ENCODE measurements around the gene MAP4K3. TPM values are rescaled to one million over a fixed set of nuclear protein-coding genes. Genes with fewer than 3 reads are reported as not detected.
"Not testable (repeated sequence)": the region's sequence is repeated elsewhere in the genome, so short reads cannot be mapped to it uniquely, and the experiment has no call there.

Gene MAP4K3
- total RNA-seq, 6 donors from 2014 or later, result 29.8 to 83.6 (median 51.1) TPM

- Histone ChIP-seq H3K9me3 (no peaks in the 10 kb centered on the region), H3K4me1 (peaks cover 0 to 5% (median 0%) of the 10 kb centered on the region in 4 donors), H3K27ac (no peak overlapping the region), H3K4me3 (no peak overlapping the region), H3K27me3 (no peaks in the 10 kb centered on the region), H3K36me3 (peaks cover 0 to 6% (median 0%) of the 10 kb centered on the region in 4 donors)
- ATAC-seq (ENCODE audit: low FRiP score in 2 of 2) (no peak), DNase-seq (no peak)
- TF ChIP-seq POLR2A (IDR thresholded peaks at IDR 0.05) (no peak), CTCF (IDR thresholded peaks at IDR 0.05) (no peak), POLR2AphosphoS5 (IDR thresholded peaks at IDR 0.05) (no peak), EP300 (IDR thresholded peaks at IDR 0.05) (no peak)
- 96 to 98% methylated on average over 4 of the region's 4 CpGs for WGBS, 2 donors
These were observed 102.1 kb downstream of the MAP4K3 start for GRCh38 chr2:39334978-39335377.

DNA sequence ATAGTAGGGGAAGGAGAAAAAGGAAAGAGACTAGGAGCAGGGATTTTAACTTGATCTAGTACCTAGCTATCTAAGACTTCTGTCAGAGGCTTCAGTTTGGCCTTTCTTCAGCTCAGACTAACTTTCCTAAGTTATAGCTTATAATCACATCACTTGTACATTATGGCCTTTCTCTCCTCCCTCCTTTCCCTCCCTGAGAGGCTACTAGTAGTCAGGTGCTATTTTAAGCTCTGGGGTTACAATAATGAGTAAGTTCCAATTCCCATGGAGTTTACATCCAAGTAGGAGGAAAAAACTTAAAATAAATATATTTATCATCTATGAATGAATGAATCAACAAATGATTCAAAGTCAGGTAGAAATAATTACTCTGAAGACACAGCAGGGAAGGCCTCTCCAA, 102.6 kb downstream of the MAP4K3 start:
- no peaks in the 10 kb centered on the region for H3K27me3 ChIP-seq
- H3K36me3 ChIP-seq, result peaks cover 0 to 6% (median 0%) of the 10 kb centered on the region in 4 donors
- no peak for TF ChIP-seq POLR2AphosphoS5 (IDR thresholded peaks at IDR 0.05)
- no peak for TF ChIP-seq EP300 (IDR thresholded peaks at IDR 0.05)
- TF ChIP-seq CTCF (IDR thresholded peaks at IDR 0.05), result no peak
- TF ChIP-seq POLR2A (IDR thresholded peaks at IDR 0.05), result no peak
- ATAC-seq (ENCODE audit: low FRiP score in 2 of 2) (no peak), DNase-seq (no peak)
- H3K9me3 ChIP-seq, result no peaks in the 10 kb centered on the region
- H3K4me1 ChIP-seq, result peaks cover 0 to 5% (median 0%) of the 10 kb centered on the region in 4 donors
- no peak overlapping the region for H3K4me3 ChIP-seq
- no peak overlapping the region for H3K27ac ChIP-seq

DNA sequence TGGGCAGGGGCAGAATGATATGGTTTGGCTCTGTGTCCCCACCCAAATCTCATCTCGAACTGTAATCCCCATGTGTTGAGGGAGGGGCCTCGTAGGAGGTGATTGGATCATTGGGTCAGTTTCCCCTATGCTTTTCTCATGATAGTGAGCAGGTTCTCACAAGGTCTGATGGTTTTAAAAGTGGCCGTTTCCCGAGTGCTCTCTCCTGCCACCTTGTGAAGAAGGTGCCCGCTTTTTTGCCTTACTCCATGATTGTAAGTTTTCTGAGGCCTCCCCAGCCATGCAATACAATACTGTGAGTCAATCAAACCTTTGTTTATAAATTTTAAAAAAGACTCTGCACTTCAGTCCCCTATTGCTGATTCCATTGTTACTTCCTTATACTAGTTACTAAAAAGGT, 110.4 kb downstream of the MAP4K3 start:
- DNase-seq (no peak), ATAC-seq (ENCODE audit: low FRiP score in 2 of 2) (no peak)
- peaks cover 0 to 23% (median 1%) of the 10 kb centered on the region in 4 donors for H3K36me3 ChIP-seq
- no peaks in the 10 kb centered on the region for H3K4me1 ChIP-seq
- WGBS, 2 donors, result 96 to 100% methylated on average over 5 of the region's 5 CpGs
- TF ChIP-seq POLR2AphosphoS5 (IDR thresholded peaks at IDR 0.05) (no peak), CTCF (IDR thresholded peaks at IDR 0.05) (no peak), EP300 (IDR thresholded peaks at IDR 0.05) (no peak), POLR2A (IDR thresholded peaks at IDR 0.05) (no peak)
- no peak overlapping the region for H3K4me3 ChIP-seq
- H3K27me3 ChIP-seq, result no peaks in the 10 kb centered on the region
- H3K9me3 ChIP-seq, result no peaks in the 10 kb centered on the region
- no peak overlapping the region for H3K27ac ChIP-seq

- DNase-seq (no peak), ATAC-seq (ENCODE audit: low FRiP score in 2 of 2) (no peak)
- Histone ChIP-seq H3K27ac (no peak overlapping the region), H3K36me3 (peaks cover 0 to 21% (median 1%) of the 10 kb centered on the region in 4 donors), H3K4me1 (no peaks in the 10 kb centered on the region), H3K4me3 (no peak overlapping the region), H3K27me3 (no peaks in the 10 kb centered on the region), H3K9me3 (no peaks in the 10 kb centered on the region)
- 95 to 100% methylated on average over 1 of the region's 1 CpG for WGBS, 2 donors
- TF ChIP-seq POLR2AphosphoS5 (IDR thresholded peaks at IDR 0.05) (no peak), POLR2A (IDR thresholded peaks at IDR 0.05) (no peak), CTCF (IDR thresholded peaks at IDR 0.05) (no peak)
These were observed 111.1 kb downstream of the MAP4K3 start for GRCh38 chr2:39325966-39326365.

DNA sequence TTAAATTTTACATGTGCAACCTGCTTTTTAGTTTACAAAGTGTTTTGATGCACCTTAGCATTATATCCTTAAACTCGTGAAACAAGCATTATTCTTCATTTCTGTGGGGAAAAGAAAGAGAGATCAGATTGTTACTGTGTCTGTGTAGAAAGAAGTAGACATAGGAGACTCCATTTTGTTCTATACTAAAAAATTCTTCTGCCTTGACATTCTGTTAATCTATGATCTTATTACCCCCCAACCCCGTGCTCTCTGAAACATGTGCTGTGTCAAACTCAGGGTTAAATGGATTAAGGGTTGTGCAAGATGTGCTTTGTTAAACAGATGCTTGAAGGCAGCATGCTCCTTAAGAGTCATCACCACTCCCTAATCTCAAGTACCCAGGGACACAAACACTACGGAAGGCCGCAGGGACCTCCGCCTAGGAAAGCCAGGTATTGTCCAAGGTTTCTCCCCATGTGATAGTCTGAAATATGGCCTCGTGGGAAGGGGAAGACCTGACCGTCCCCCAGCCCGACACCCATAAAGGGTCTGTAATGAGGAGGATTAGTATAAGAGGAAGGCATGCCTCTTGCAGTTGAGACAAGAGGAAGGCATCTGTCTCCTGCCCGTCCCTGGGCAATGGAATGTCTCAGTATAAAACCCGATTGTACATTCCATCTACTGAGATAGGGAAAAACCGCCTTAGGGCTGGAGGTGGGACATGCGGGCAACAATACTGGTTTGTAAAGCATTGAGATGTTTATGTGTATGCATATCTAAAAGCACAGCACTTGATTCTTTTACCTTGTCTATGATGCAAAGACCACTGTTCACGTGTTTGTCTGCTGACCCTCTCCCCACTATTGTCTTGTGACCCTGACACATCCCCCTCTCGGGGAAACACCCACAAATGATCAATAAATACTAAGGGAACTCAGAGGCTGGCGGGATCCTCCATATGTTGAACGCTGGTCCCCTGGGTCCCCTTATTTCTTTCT, 115.7 kb downstream of the MAP4K3 start:
- 74 to 82% methylated on average over 13 to 16 of the region's 16 CpGs for WGBS, 2 donors
- not testable (repeated sequence) for H3K27me3 ChIP-seq; H3K9me3 ChIP-seq; ATAC-seq (ENCODE audit: low FRiP score in 2 of 2); H3K27ac ChIP-seq; H3K4me3 ChIP-seq; H3K4me1 ChIP-seq
- DNase-seq, result peak in 1 of 2 donors; percentile 45
- peaks cover 0 to 12% (median 1%) of the 10 kb centered on the region in 4 donors for H3K36me3 ChIP-seq

Data from upper lobe of left lung (tissue), 6 donors.